IMR-90 (cell line): ENCODE data around the gene GDF15. TPM values are rescaled to one million over a fixed set of nuclear protein-coding genes. Genes with fewer than 3 reads are reported as not detected.

Source experiments
- ATAC-seq: fragments of 200-7000 bp; cut with Tn5 transposase; 2 replicates; pipeline ENCODE4 v1.9.1; 2020; ENCODE audit warnings: low read depth, mild to moderate bottlenecking, moderate library complexity
- BruUV-seq: library from RNA; stranded (reverse); fragments of 400-500 nt; replicated peaks from 2 replicates; lab custom pipeline; 2021; lab: Mats Ljungman, UMichigan
- CTCF ChIA-PET: fragments of 300-600 bp; formaldehyde crosslinking; extraction: SDS; loops from one replicate; lab custom pipeline; 2021; ENCODE audit warnings: antibody characterized with exemption; lab: Yijun Ruan, JAX
- POLR2A ChIA-PET: fragments of 300-600 bp; sonication (Branson Sonifier 250); formaldehyde crosslinking; loops from one replicate; lab custom pipeline; 2022; ENCODE audit warnings: antibody characterized with exemption; ENCODE audit not compliant: unreplicated experiment; lab: Charles Lee
- DNase-seq: peaks from one replicate; pipeline ENCODE4 v3.0.0; 2013
- H2AFZ ChIP-seq: replicated peaks from 2 replicates; pipeline ENCODE3; 2013; ENCODE audit warnings: low read length, mild to moderate bottlenecking; ENCODE audit not compliant: poor library complexity
- H2AK5ac ChIP-seq: 2 replicates; pipeline ENCODE4 v1.6.1; 2013; ENCODE audit warnings: low read depth, low read length, inconsistent platforms
- H2AK9ac ChIP-seq: replicated peaks from 2 replicates; pipeline ENCODE3; 2013; ENCODE audit warnings: mild to moderate bottlenecking, low read depth, low read length, moderate library complexity; ENCODE audit not compliant: poor library complexity
- H2BK120ac ChIP-seq: 2 replicates; pipeline ENCODE4 v1.6.1; 2013; ENCODE audit warnings: low read depth, low read length, inconsistent platforms
- H2BK15ac ChIP-seq: 3 replicates; pipeline ENCODE4 v1.6.1; 2013; ENCODE audit warnings: low read depth, low read length, inconsistent platforms
- H2BK20ac ChIP-seq: 2 replicates; pipeline ENCODE4 v1.6.1; 2013; ENCODE audit warnings: low read depth, mild to moderate bottlenecking, inconsistent platforms, low read length, moderate library complexity
- H2BK5ac ChIP-seq: 2 replicates; pipeline ENCODE4 v1.6.1; 2013; ENCODE audit warnings: mild to moderate bottlenecking, low read depth, low read length, inconsistent platforms; ENCODE audit not compliant: poor library complexity, severe bottlenecking
- H3K14ac ChIP-seq: replicated peaks from 2 replicates; pipeline ENCODE4 v1.6.1; 2013; ENCODE audit warnings: low read depth, low read length, inconsistent platforms
- H3K18ac ChIP-seq: 2 replicates; pipeline ENCODE4 v1.6.1; 2013; ENCODE audit warnings: low read depth, low read length, control low read depth
- H3K23ac ChIP-seq: 2 replicates; pipeline ENCODE4 v1.6.1; 2013; ENCODE audit warnings: low read depth, low read length, inconsistent platforms
- H3K27ac ChIP-seq: 2 replicates; pipeline ENCODE4 v1.5.1; 2013; ENCODE audit warnings: mild to moderate bottlenecking, control low read depth, low read length; ENCODE audit not compliant: insufficient read depth
- H3K27me3 ChIP-seq: 2 replicates; pipeline ENCODE4 v1.6.1; 2013; ENCODE audit warnings: low read length; ENCODE audit not compliant: control insufficient read depth, insufficient read depth
- H3K36me3 ChIP-seq: 2 replicates; pipeline ENCODE4 v1.6.1; 2013; ENCODE audit warnings: low read length, mixed read lengths; ENCODE audit not compliant: control insufficient read depth, insufficient read depth
- H3K4ac ChIP-seq: 2 replicates; pipeline ENCODE4 v1.6.1; 2013; ENCODE audit warnings: low read depth, low read length, inconsistent platforms
- H3K4me1 ChIP-seq: 2 replicates; pipeline ENCODE4 v1.6.1; 2013; ENCODE audit warnings: low read length, mixed read lengths; ENCODE audit not compliant: control insufficient read depth, insufficient read depth
- H3K4me2 ChIP-seq: 2 replicates; pipeline ENCODE4 v1.6.1; 2013; ENCODE audit warnings: low read depth, mild to moderate bottlenecking, control low read depth, low read length, moderate library complexity
- H3K4me3 ChIP-seq: 2 replicates; pipeline ENCODE4 v1.5.1; 2013; ENCODE audit warnings: low read depth, mild to moderate bottlenecking, control low read depth, low read length, moderate library complexity; ENCODE audit not compliant: insufficient read depth
- H3K56ac ChIP-seq: 2 replicates; pipeline ENCODE4 v1.6.1; 2013; ENCODE audit warnings: low read length, inconsistent platforms; ENCODE audit not compliant: insufficient read depth; ENCODE audit errors: extremely low read depth
- H3K79me1 ChIP-seq, 2 experiments: 2 replicates each; pipeline ENCODE4 v1.6.1; 2013; ENCODE audit warnings: low read length in 2 of 2, inconsistent platforms in 1 of 2, low read depth in 1 of 2
- H3K9ac ChIP-seq: 2 replicates; pipeline ENCODE4 v1.6.1; 2013; ENCODE audit warnings: low read depth, low read length, control low read depth
- H3K9me1 ChIP-seq: 2 replicates; pipeline ENCODE4 v1.6.1; 2013; ENCODE audit warnings: low read length, inconsistent platforms; ENCODE audit not compliant: insufficient read depth
- H3K9me3 ChIP-seq: 2 replicates; pipeline ENCODE4 v1.6.1; 2013; ENCODE audit warnings: low read length; ENCODE audit not compliant: control insufficient read depth, insufficient read depth
- H4K20me1 ChIP-seq: 2 replicates; pipeline ENCODE4 v1.6.1; 2013; ENCODE audit warnings: low read length, inconsistent platforms; ENCODE audit not compliant: insufficient read depth
- H4K5ac ChIP-seq: 2 replicates; pipeline ENCODE4 v1.6.1; 2013; ENCODE audit warnings: mild to moderate bottlenecking, low read depth, low read length, control low read depth
- H4K8ac ChIP-seq, 2 experiments: 2 replicates each; pipeline ENCODE4 v1.6.1; 2013; ENCODE audit warnings: low read depth in 2 of 2, low read length in 2 of 2, control low read depth in 1 of 2, inconsistent platforms in 1 of 2
- H4K91ac ChIP-seq: 2 replicates; pipeline ENCODE4 v1.6.1; 2013; ENCODE audit warnings: low read depth, low read length, inconsistent platforms; ENCODE audit not compliant: insufficient read depth
- BHLHE40 ChIP-seq: fragments of 150-350 bp; IDR thresholded peaks from 2 replicates; pipeline ENCODE4 v1.6.1; 2016; ENCODE audit warnings: mild to moderate bottlenecking, low read depth, low read length
- CEBPB ChIP-seq: IDR thresholded peaks from 2 replicates; pipeline ENCODE4 v1.6.1; 2012; ENCODE audit warnings: low read depth, low read length, improper control_type of control experiment
- CHD1 ChIP-seq: IDR thresholded peaks from 2 replicates; pipeline ENCODE4 v1.6.1; 2012; ENCODE audit warnings: low read depth, low read length, improper control_type of control experiment
- MAFK ChIP-seq: IDR thresholded peaks from 2 replicates; pipeline ENCODE4 v1.6.1; 2012; ENCODE audit warnings: low read depth, low read length, improper control_type of control experiment
- MAZ ChIP-seq: IDR thresholded peaks from 2 replicates; pipeline ENCODE4 v1.6.1; 2012; ENCODE audit warnings: low read depth, mild to moderate bottlenecking, low read length, improper control_type of control experiment, moderate library complexity, borderline replicate concordance
- NFE2L2 ChIP-seq: fragments of 150-350 bp; IDR thresholded peaks from 2 replicates; pipeline ENCODE4 v1.6.1; 2016; ENCODE audit warnings: low read depth, mild to moderate bottlenecking, low read length
- POLR2A ChIP-seq: IDR thresholded peaks from 2 replicates; pipeline ENCODE4 v1.6.1; 2012; ENCODE audit warnings: mild to moderate bottlenecking, low read depth, low read length
- RCOR1 ChIP-seq: IDR thresholded peaks from 2 replicates; pipeline ENCODE4 v1.6.1; 2012; ENCODE audit warnings: mild to moderate bottlenecking, low read length, improper control_type of control experiment; ENCODE audit not compliant: insufficient replicate concordance
- SMC3 ChIP-seq: fragments of 150-350 bp; IDR thresholded peaks from 2 replicates; pipeline ENCODE4 v1.6.1; 2016; ENCODE audit warnings: low read depth, mild to moderate bottlenecking, antibody characterized with exemption, low read length, moderate library complexity
- WGBS, 2 experiments: methylation state at CpG; one replicate each; pipeline versions ENCODE4 v1.1.5 to v1.1.7; 2013; ENCODE audit warnings: missing lambda C conversion rate in 2 of 2; ENCODE audit not compliant: insufficient read length in 1 of 2; ENCODE audit errors: extremely low coverage in 2 of 2; 5-methylcytosine and 5-hydroxymethylcytosine counted together
- dilution Hi-C: fragments of 300-500 bp; cut with HindIII; formaldehyde crosslinking; loops from one replicate; pipeline ENCODE4 v1.14.3; 2018; ENCODE audit warnings: low sequenced_read_pairs; ENCODE audit not compliant: unreplicated experiment
- in situ Hi-C: fragments of 300-500 bp; cut with MboI; formaldehyde crosslinking; loops from 3 replicates; pipeline ENCODE4 v1.14.3; 2019; ENCODE audit warnings: low sequenced_read_pairs, inconsistent platforms, mixed read lengths
- intact Hi-C: fragments of 100-400 bp; cut with micrococcal nuclease; formaldehyde crosslinking; loops from 2 replicates; pipeline ENCODE4 v1.10.0; 2022
- polyA plus RNA-seq, 3 experiments: library from polyadenylated mRNA; depleted of rRNA; stranded (reverse); fragments of >200 nt; gene quantifications; 2 replicates each; pipeline ENCODE4 v1.2.3, GENCODE V29; 2012; ENCODE audit warnings: low replicate concordance in 1 of 3
- total RNA-seq: library from RNA; depleted of rRNA; stranded (reverse); fragments of >200 nt; gene quantifications from 2 replicates; pipeline ENCODE4 v1.2.3, GENCODE V29; 2012
- TF ChIP-seq, protein P1 (sequence below): conservative IDR thresholded peaks from 2 replicates; pipeline ENCODE4 v1.5.1; 2012; ENCODE audit warnings: mild to moderate bottlenecking, low read depth, low read length, improper control_type of control experiment
- TF ChIP-seq, protein P2 (sequence below): fragments of 150-350 bp; IDR thresholded peaks from 2 replicates; pipeline ENCODE4 v1.6.1; 2017; ENCODE audit warnings: mild to moderate bottlenecking, antibody characterized with exemption, low read length, low read depth
- TF ChIP-seq, protein P3 (sequence below): fragments of 150-350 bp; IDR thresholded peaks from 2 replicates; pipeline ENCODE4 v1.6.1; 2016; ENCODE audit warnings: low read depth, mild to moderate bottlenecking, low read length, moderate library complexity, borderline replicate concordance

The GDF15 gene
- total and polyA plus RNA-seq, 2 of the 4 experiments (the other 2 are of a cell fraction) = 5.6 to 49.8 TPM

DNA sequence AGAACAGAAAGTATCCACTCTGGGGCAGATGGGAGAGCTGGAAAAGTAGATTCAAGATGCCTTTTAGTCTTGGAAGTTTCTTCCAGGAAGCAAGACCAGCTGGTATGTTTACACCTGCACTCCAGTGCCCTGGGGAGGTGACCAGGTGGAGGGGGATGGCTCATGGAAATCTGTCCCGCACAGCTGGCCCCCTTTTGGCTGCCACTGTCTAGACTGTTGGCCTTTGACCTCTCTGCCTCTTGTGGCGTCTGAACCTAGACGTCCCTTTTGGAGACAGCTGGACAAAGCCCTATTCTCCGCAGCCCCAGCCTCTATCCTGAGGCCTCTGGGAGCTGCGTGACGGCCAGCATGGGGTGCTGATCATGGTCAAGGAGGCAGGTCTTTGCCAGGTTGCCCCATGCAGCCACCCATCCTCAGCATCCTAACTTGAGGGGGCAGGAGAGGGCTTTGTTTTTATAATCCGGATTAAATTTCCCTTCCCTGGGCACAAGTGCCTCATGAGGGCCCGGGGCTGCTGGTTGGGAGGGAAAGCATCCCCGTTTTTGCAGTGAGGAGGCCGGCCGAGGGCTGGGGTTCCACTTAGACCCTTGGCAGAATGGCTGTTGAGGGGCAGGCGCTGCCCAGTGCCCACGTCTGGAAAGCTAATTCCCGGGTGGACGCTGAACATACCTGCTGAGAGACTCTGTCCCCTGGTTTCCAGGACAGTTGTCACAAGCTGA lies 17.3 kb upstream of the GDF15 start:
- Histone ChIP-seq H3K9me3 (no peaks in the 10 kb centered on the region), H3K79me1 (peaks cover 0 to 31% of the 10 kb centered on the region in 2 experiments; a peak in 2 of 4 replicates), H3K4ac (peak overlapping the region; percentile 73), H2BK120ac (peak overlapping the region; percentile 79), H3K56ac (no peak overlapping the region), H2AFZ (no peak overlapping the region), H2BK15ac (peak overlapping the region; percentile 88; the same call in 1 of the 3 replicates), H3K27me3 (no peaks in the 10 kb centered on the region), H3K18ac (no peak overlapping the region; the same call in 1 of the 2 replicates), H4K20me1 (no peaks in the 10 kb centered on the region), H3K23ac (no peak overlapping the region; the same call in 1 of the 2 replicates), H4K91ac (peak overlapping the region; percentile 51), H2AK5ac (peak overlapping the region; percentile 69; the same call in 1 of the 2 replicates), H3K9me1 (peaks cover 16% of the 10 kb centered on the region), H4K8ac (peak overlapping the region in 1 of 2 experiments; percentile 28; a peak in 1 of 4 replicates), H2AK9ac (peak overlapping the region; percentile 63), H3K4me2 (no peak overlapping the region), H3K27ac (no peak overlapping the region), H2BK5ac (peak overlapping the region; percentile 19), H3K4me3 (no peak overlapping the region), H2BK20ac (peak overlapping the region; percentile 73), H3K9ac (no peak overlapping the region), H3K36me3 (peaks cover 6% of the 10 kb centered on the region; the same call in 1 of the 2 replicates), H3K4me1 (peaks cover 12% of the 10 kb centered on the region), H4K5ac (no peak overlapping the region), H3K14ac (no peak overlapping the region)
- ATAC-seq (no peak), DNase-seq (no peak)
- intact Hi-C loops = no loop called here
- BruUV-seq = no TSS peak
- ChIA-PET CTCF (interaction anchor here (0.6 kb wide), 1 partner anchor 90 kb away, joined by 3 read pairs; no protein-coding TSS in a partner anchor), POLR2A (no interaction called here)
- 78% methylated on average over 7 of the region's 15 CpGs; no CpG with 5 or more reads in 1 of the 2 experiments for WGBS, 2 experiments
- in situ Hi-C loops = no loop called here
- TF ChIP-seq POLR2A = no peak
- no peak for TF ChIP-seq SMC3
- TF ChIP-seq, protein P1, sequence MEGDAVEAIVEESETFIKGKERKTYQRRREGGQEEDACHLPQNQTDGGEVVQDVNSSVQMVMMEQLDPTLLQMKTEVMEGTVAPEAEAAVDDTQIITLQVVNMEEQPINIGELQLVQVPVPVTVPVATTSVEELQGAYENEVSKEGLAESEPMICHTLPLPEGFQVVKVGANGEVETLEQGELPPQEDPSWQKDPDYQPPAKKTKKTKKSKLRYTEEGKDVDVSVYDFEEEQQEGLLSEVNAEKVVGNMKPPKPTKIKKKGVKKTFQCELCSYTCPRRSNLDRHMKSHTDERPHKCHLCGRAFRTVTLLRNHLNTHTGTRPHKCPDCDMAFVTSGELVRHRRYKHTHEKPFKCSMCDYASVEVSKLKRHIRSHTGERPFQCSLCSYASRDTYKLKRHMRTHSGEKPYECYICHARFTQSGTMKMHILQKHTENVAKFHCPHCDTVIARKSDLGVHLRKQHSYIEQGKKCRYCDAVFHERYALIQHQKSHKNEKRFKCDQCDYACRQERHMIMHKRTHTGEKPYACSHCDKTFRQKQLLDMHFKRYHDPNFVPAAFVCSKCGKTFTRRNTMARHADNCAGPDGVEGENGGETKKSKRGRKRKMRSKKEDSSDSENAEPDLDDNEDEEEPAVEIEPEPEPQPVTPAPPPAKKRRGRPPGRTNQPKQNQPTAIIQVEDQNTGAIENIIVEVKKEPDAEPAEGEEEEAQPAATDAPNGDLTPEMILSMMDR = no peak
- no peak for TF ChIP-seq CHD1
- TF ChIP-seq, protein P2, sequence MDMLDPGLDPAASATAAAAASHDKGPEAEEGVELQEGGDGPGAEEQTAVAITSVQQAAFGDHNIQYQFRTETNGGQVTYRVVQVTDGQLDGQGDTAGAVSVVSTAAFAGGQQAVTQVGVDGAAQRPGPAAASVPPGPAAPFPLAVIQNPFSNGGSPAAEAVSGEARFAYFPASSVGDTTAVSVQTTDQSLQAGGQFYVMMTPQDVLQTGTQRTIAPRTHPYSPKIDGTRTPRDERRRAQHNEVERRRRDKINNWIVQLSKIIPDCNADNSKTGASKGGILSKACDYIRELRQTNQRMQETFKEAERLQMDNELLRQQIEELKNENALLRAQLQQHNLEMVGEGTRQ = no peak
- no peak for TF ChIP-seq MAZ
- TF ChIP-seq, protein P3, sequence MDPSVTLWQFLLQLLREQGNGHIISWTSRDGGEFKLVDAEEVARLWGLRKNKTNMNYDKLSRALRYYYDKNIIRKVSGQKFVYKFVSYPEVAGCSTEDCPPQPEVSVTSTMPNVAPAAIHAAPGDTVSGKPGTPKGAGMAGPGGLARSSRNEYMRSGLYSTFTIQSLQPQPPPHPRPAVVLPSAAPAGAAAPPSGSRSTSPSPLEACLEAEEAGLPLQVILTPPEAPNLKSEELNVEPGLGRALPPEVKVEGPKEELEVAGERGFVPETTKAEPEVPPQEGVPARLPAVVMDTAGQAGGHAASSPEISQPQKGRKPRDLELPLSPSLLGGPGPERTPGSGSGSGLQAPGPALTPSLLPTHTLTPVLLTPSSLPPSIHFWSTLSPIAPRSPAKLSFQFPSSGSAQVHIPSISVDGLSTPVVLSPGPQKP = no peak
- TF ChIP-seq BHLHE40 = no peak
- no peak for TF ChIP-seq RCOR1
- TF ChIP-seq MAFK = no peak
- no peak for TF ChIP-seq NFE2L2
- no peak for TF ChIP-seq CEBPB
- dilution Hi-C loops = no loop called here
